ENCODE data around the gene COQ3.

DNA sequence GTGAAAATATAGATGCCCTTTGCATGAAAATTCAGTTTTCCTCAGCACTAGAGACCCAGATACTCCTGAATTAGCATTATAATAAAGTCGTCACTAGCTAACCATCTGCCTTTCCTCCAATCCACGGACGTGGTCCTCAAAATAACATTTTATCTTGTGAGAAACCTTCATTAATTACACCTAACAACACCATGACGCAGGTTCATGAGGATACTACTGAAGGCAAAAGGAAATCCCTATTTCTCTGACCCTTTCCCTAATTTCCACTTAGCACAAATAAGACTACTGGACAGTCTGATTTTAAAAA is 32.4 kb upstream of the COQ3 start:
- TF ChIP-seq CTCF (conservative IDR thresholded peaks at IDR 0.05; ENCODE audit: low read length) = no peak
- no peak for TF ChIP-seq EZH2phosphoT487 (IDR thresholded peaks at IDR 0.05; ENCODE audit: borderline replicate concordance, low read depth, low read length)
